ENCODE results near the gene RIT2. TPM values are rescaled to one million over a fixed set of nuclear protein-coding genes. Genes with fewer than 3 reads are reported as not detected.

RIT2 gene
- total RNA-seq, 4 donors from 2014 or later, result not detected

GRCh38 chr18:42706029-42706608 is 409.4 kb downstream of the RIT2 start:
- 84 to 87% methylated on average over 4 of the region's 4 CpGs for WGBS, 2 donors

More at GRCh38 chr18:42706029-42706608, 409.4 kb downstream of the RIT2 start:
- no peak overlapping the region for H3K27ac ChIP-seq
- H3K9me3 ChIP-seq, result no peaks in the 10 kb centered on the region
- no peak overlapping the region for H3K4me3 ChIP-seq
- H3K36me3 ChIP-seq, result no peaks in the 10 kb centered on the region
- no peaks in the 10 kb centered on the region for H3K27me3 ChIP-seq
- no peak for DNase-seq (ENCODE audit: low spot score in 2 of 2)
- no peak for TF ChIP-seq CTCF (IDR thresholded peaks at IDR 0.05)
- no peak for TF ChIP-seq EP300 (IDR thresholded peaks at IDR 0.05)
- TF ChIP-seq POLR2A (IDR thresholded peaks at IDR 0.05), result no peak
- H3K4me1 ChIP-seq, result no peaks in the 10 kb centered on the region

Other genes with a start within 250 kb of the RIT2 start
- not detected for gene SYT4, start 161.8 kb upstream of the RIT2 start, total RNA-seq

All from tibial nerve (tissue), 4 donors.